ENCODE data around the gene PSMB5. TPM values are rescaled to one million over a fixed set of nuclear protein-coding genes. Genes with fewer than 3 reads are reported as not detected.

The PSMB5 gene
- total RNA-seq, 2 donors from 2014 or later = 47.4 to 79.7 TPM

Other genes with a start within 250 kb of the PSMB5 start
- gene SLC7A7, start 219.5 kb downstream of the PSMB5 start, total RNA-seq = 10 to 100 TPM; 34.4 to 38.5 TPM
- 10 to 100 TPM; 17.3 to 65.0 TPM for gene MRPL52, start 205.0 kb downstream of the PSMB5 start, total RNA-seq
- gene MMP14, start 198.3 kb downstream of the PSMB5 start, total RNA-seq = 100 to 1,000 TPM; 160 to 182 TPM
- 100 to 1,000 TPM; 158 to 209 TPM for gene LRP10, start 163.2 kb downstream of the PSMB5 start, total RNA-seq
- gene REM2, start 151.7 kb downstream of the PSMB5 start, total RNA-seq = under 1 TPM in 1 of 2 donors, not detected in 1; 0.28 TPM
- gene RBM23, start 115.8 kb downstream of the PSMB5 start, total RNA-seq = 100 to 1,000 TPM in 1 of 2 donors, 10 to 100 TPM in 1; 75.9 to 731 TPM
- gene PRMT5, start 105.5 kb downstream of the PSMB5 start, total RNA-seq = 10 to 100 TPM; 27.8 to 30.5 TPM
- gene HAUS4, start 77.8 kb downstream of the PSMB5 start, total RNA-seq = 10 to 100 TPM; 31.4 to 47.7 TPM
- gene AJUBA, start 52.3 kb downstream of the PSMB5 start, total RNA-seq = 10 to 100 TPM in 1 of 2 donors, 1 to 10 TPM in 1; 9.7 to 35.3 TPM
- gene C14orf93, start 24.8 kb downstream of the PSMB5 start, total RNA-seq = 10 to 100 TPM in 1 of 2 donors, 1 to 10 TPM in 1; 9.3 to 19.7 TPM
- not detected for gene PSMB11, start 7.3 kb upstream of the PSMB5 start, total RNA-seq
- gene CDH24, start 22.6 kb upstream of the PSMB5 start, total RNA-seq = 1 to 10 TPM; 1.1 to 6.2 TPM
- 100 to 1,000 TPM; 117 to 154 TPM for gene ACIN1, start 60.2 kb upstream of the PSMB5 start, total RNA-seq
- 10 to 100 TPM; 18.0 to 18.4 TPM for gene C14orf119, start 60.6 kb upstream of the PSMB5 start, total RNA-seq
- gene CIROP, start 70.1 kb upstream of the PSMB5 start, total RNA-seq = 1 to 10 TPM in 1 of 2 donors, not detected in 1; 1.1 TPM
- not detected for gene CEBPE, start 84.4 kb upstream of the PSMB5 start, total RNA-seq
- 10 to 100 TPM; 18.4 to 28.0 TPM for gene SLC7A8, start 148.8 kb upstream of the PSMB5 start, total RNA-seq
- gene RNF212B, start 203.0 kb upstream of the PSMB5 start, total RNA-seq = not detected